CD14-positive monocyte (primary cell): ENCODE measurements around the gene EPYC. TPM values are rescaled to one million over a fixed set of nuclear protein-coding genes. Genes with fewer than 3 reads are reported as not detected.

Source experiments
- DNase-seq, 3 donors: peaks; one replicate each; pipeline ENCODE4 v3.0.0-alpha.2; 2011 to 2022
- H2AFZ ChIP-seq: 2 replicates; pipeline ENCODE4 v1.6.0; 2012; ENCODE audit warnings: mild to moderate bottlenecking, low read depth, low read length, inconsistent platforms; ENCODE audit not compliant: insufficient read depth, poor library complexity, severe bottlenecking
- H3K27ac ChIP-seq, 2 donors: 1 replicate in 1 of 2; 2 replicates in 1 of 2; pipeline ENCODE4 v1.5.1; 2012 to 2013; ENCODE audit warnings: low read length in 2 of 2, control low read depth in 1 of 2, inconsistent platforms in 1 of 2, low read depth in 1 of 2, mild to moderate bottlenecking in 1 of 2
- H3K27me3 ChIP-seq, 2 donors: one replicate each; pipeline versions ENCODE4 v1.6.0 to v1.6.1; 2011 to 2013; ENCODE audit warnings: low read length in 2 of 2; ENCODE audit not compliant: control insufficient read depth in 2 of 2, insufficient read depth in 2 of 2
- H3K36me3 ChIP-seq, 2 donors: replicated peaks in 1 of 2; 1 replicate in 1 of 2; 2 replicates in 1 of 2; pipeline versions ENCODE4 v1.5.1 to v1.6.1; 2012 to 2013; ENCODE audit warnings: low read length in 2 of 2, control low read depth in 1 of 2, inconsistent platforms in 1 of 2, mild to moderate bottlenecking in 1 of 2; ENCODE audit not compliant: insufficient read depth in 2 of 2, control insufficient read depth in 1 of 2
- H3K4me1 ChIP-seq, 2 donors: 1 replicate in 1 of 2; 2 replicates in 1 of 2; pipeline versions ENCODE4 v1.5.1 to v1.6.1; 2012 to 2013; ENCODE audit warnings: low read length in 2 of 2, control low read depth in 1 of 2, inconsistent platforms in 1 of 2, mild to moderate bottlenecking in 1 of 2, moderate library complexity in 1 of 2; ENCODE audit not compliant: insufficient read depth in 2 of 2, control insufficient read depth in 1 of 2
- H3K4me2 ChIP-seq: replicated peaks from 2 replicates; pipeline ENCODE3; 2012; ENCODE audit warnings: low read length, moderate library complexity, mild to moderate bottlenecking; ENCODE audit not compliant: poor library complexity, severe bottlenecking; ENCODE audit errors: extremely low read depth
- H3K4me3 ChIP-seq, 3 experiments: fragments of 200-600 bp in 1 of 3; sonication (generic) in 1 of 3; replicated peaks in 1 of 3; 1 replicate in 2 of 3; 2 replicates in 1 of 3; pipeline ENCODE4 v1.5.1; 2011 to 2013; ENCODE audit warnings: low read length in 3 of 3, mild to moderate bottlenecking in 3 of 3, control low read depth in 2 of 3, low read depth in 2 of 3, inconsistent platforms in 1 of 3, moderate library complexity in 1 of 3
- H3K79me2 ChIP-seq: 2 replicates; pipeline ENCODE4 v1.6.0; 2012; ENCODE audit warnings: mild to moderate bottlenecking, control low read depth, inconsistent platforms, low read length, moderate library complexity; ENCODE audit not compliant: insufficient read depth
- H3K9ac ChIP-seq: 2 replicates; pipeline ENCODE4 v1.6.0; 2017; ENCODE audit warnings: low read length, mild to moderate bottlenecking; ENCODE audit not compliant: insufficient read depth, poor library complexity, severe bottlenecking
- H3K9me3 ChIP-seq, 2 donors: replicated peaks in 1 of 2; 1 replicate in 1 of 2; 2 replicates in 1 of 2; pipeline versions ENCODE4 v1.5.1 to v1.6.1; 2012 to 2013; ENCODE audit warnings: low read length in 2 of 2, control low read depth in 1 of 2; ENCODE audit not compliant: control insufficient read depth in 1 of 2, insufficient read depth in 1 of 2
- H4K20me1 ChIP-seq: 2 replicates; pipeline ENCODE4 v1.6.0; 2012; ENCODE audit warnings: mild to moderate bottlenecking, low read length, control low read depth, moderate library complexity; ENCODE audit not compliant: insufficient read depth
- H3K27ac Mint-ChIP-seq, 7 donors: one replicate each; pipeline ENCODE4 v1.8.0; 2020; ENCODE audit warnings: mild to moderate bottlenecking in 7 of 7, mixed read lengths in 7 of 7, moderate library complexity in 6 of 7, inconsistent platforms in 2 of 7
- H3K27me3 Mint-ChIP-seq, 3 donors: one replicate each; pipeline ENCODE4 v1.8.0; 2021 to 2022; ENCODE audit warnings: low read depth in 3 of 3, mild to moderate bottlenecking in 3 of 3, mixed read lengths in 3 of 3, moderate library complexity in 3 of 3, inconsistent platforms in 1 of 3
- H3K36me3 Mint-ChIP-seq, 2 donors: one replicate each; pipeline ENCODE4 v1.8.0; 2020; ENCODE audit warnings: mixed read lengths in 2 of 2, inconsistent platforms in 1 of 2, mild to moderate bottlenecking in 1 of 2
- H3K4me1 Mint-ChIP-seq: one replicate; pipeline ENCODE4 v1.8.0; 2020; ENCODE audit warnings: mild to moderate bottlenecking, mixed read lengths
- H3K4me3 Mint-ChIP-seq, 2 donors: one replicate each; pipeline ENCODE4 v1.8.0; 2020; ENCODE audit warnings: mild to moderate bottlenecking in 2 of 2, mixed read lengths in 2 of 2, moderate library complexity in 1 of 2
- H3K9me3 Mint-ChIP-seq, 7 donors: one replicate each; pipeline ENCODE4 v1.8.0; 2020 to 2022; ENCODE audit warnings: mixed read lengths in 7 of 7, mild to moderate bottlenecking in 6 of 7, moderate library complexity in 6 of 7, inconsistent platforms in 2 of 7
- CTCF ChIP-seq: fragments of 200-600 bp; IDR thresholded peaks from one replicate; pipeline ENCODE4 v1.8.0; 2022; ENCODE audit warnings: antibody characterized with exemption, mild to moderate bottlenecking
- WGBS: methylation state at CpG from one replicate; pipeline ENCODE4 v1.1.5; 2013; ENCODE audit warnings: missing lambda C conversion rate; ENCODE audit not compliant: insufficient coverage; 5-methylcytosine and 5-hydroxymethylcytosine counted together
- intact Hi-C, 2 donors: fragments of 100-400 bp; cut with micrococcal nuclease; formaldehyde crosslinking; loops; one replicate each; pipeline versions ENCODE4 v1.15.0 to v1.15.1; 2023
- polyA plus RNA-seq, 3 donors: library from polyadenylated mRNA; depleted of rRNA in 1 of 3; unstranded in 2 of 3; stranded (reverse) in 1 of 3; fragments of 300-500 nt in 2 of 3; fragments of >200 nt in 1 of 3; fragmentation: Illumina TruSeq in 2 of 3; gene quantifications; 1 replicate in 2 of 3; 2 replicates in 1 of 3; pipeline ENCODE4 v1.2.3, GENCODE V29; 2012 to 2021

Gene EPYC
- polyA plus RNA-seq, 3 donors: not detected

- Histone ChIP-seq H3K4me1 (no peaks in the 10 kb centered on the region), H3K36me3 (no peaks in the 10 kb centered on the region), H3K9me3 (no peaks in the 10 kb centered on the region), H3K27ac (no peak overlapping the region), H2AFZ (no peak overlapping the region), H3K4me3 (no peak overlapping the region), H3K9ac (no peak overlapping the region), H3K4me2 (no peak overlapping the region), H4K20me1 (no peaks in the 10 kb centered on the region), H3K27me3 (no peaks in the 10 kb centered on the region), H3K79me2 (no peaks in the 10 kb centered on the region)
- intact Hi-C loops: no loop called here
- no CpG with 5 or more reads among the region's 1 CpG for WGBS
- Mint-ChIP-seq H3K4me3 (no peak overlapping the region), H3K27ac (no peak overlapping the region), H3K9me3 (peaks cover 0 to 6% (median 2%) of the 10 kb centered on the region in 7 donors), H3K4me1 (no peaks in the 10 kb centered on the region), H3K36me3 (no peaks in the 10 kb centered on the region), H3K27me3 (no peaks in the 10 kb centered on the region)
- no peak for TF ChIP-seq CTCF
- no peak for DNase-seq
Measured at GRCh38 chr12:91023326-91024004, 18.7 kb upstream of the EPYC start.

- Histone ChIP-seq H4K20me1 (no peaks in the 10 kb centered on the region), H3K4me2 (no peak overlapping the region), H3K27ac (no peak overlapping the region), H3K9ac (no peak overlapping the region), H2AFZ (no peak overlapping the region), H3K36me3 (no peaks in the 10 kb centered on the region), H3K4me3 (no peak overlapping the region), H3K4me1 (no peaks in the 10 kb centered on the region), H3K27me3 (no peaks in the 10 kb centered on the region), H3K9me3 (no peaks in the 10 kb centered on the region), H3K79me2 (no peaks in the 10 kb centered on the region)
- 40% methylated on average over 1 of the region's 2 CpGs for WGBS
- no peaks in the 10 kb centered on the region for H3K36me3 Mint-ChIP-seq
- DNase-seq: no peak
- intact Hi-C loops: no loop called here
- no peak overlapping the region for H3K4me3 Mint-ChIP-seq
- TF ChIP-seq CTCF: no peak
- H3K27me3 Mint-ChIP-seq: no peaks in the 10 kb centered on the region
- H3K4me1 Mint-ChIP-seq: no peaks in the 10 kb centered on the region
- peaks cover 0 to 3% (median 0%) of the 10 kb centered on the region in 7 donors for H3K9me3 Mint-ChIP-seq
- H3K27ac Mint-ChIP-seq: peak overlapping the region in 1 of 7 donors; percentile 5
Measured at GRCh38 chr12:91021076-91021475, 16.3 kb upstream of the EPYC start.
